Prostate gland (tissue), 2 donors: Measurements from ENCODE around the gene PSMB5. TPM values are rescaled to one million over a fixed set of nuclear protein-coding genes. Genes with fewer than 3 reads are reported as not detected.
A peak's percentile ranks its signal among the peaks of the same experiment; 100 is the strongest.

Experiments
- DNase-seq: peaks from one replicate; pipeline ENCODE4 v3.0.0-alpha.2; 2019; ENCODE audit warnings: low spot score
- H3K27ac ChIP-seq, 2 donors: fragments of 200-600 bp; sonication (generic); 2 replicates each; pipeline ENCODE4 v1.5.1; 2017 to 2019
- H3K27me3 ChIP-seq: fragments of 200-600 bp; sonication (generic); replicated peaks from 2 replicates; pipeline ENCODE4 v1.5.1; 2019; ENCODE audit not compliant: insufficient read depth
- H3K36me3 ChIP-seq, 2 donors: fragments of 200-600 bp; sonication (generic); 1 replicate in 1 of 2; 2 replicates in 1 of 2; pipeline versions ENCODE4 v1.5.1 to v1.8.1; 2017 to 2019
- H3K4me1 ChIP-seq: fragments of 200-600 bp; sonication (generic); replicated peaks from 2 replicates; pipeline ENCODE4 v1.5.1; 2019
- H3K4me3 ChIP-seq, 2 donors: fragments of 200-600 bp; sonication (generic); 2 replicates each; pipeline ENCODE4 v1.5.1; 2017 to 2019
- H3K9me3 ChIP-seq: fragments of 200-600 bp; sonication (generic); 2 replicates; pipeline ENCODE4 v1.5.1; 2017
- CTCF ChIP-seq, 4 experiments: fragments of 200-600 bp in 2 of 4; fragments of 450-650 bp in 2 of 4; sonication (generic) in 2 of 4; IDR thresholded peaks; 1 replicate in 3 of 4; 2 replicates in 1 of 4; pipeline ENCODE4 v1.5.1; 2016 to 2019; ENCODE audit warnings: antibody characterized with exemption in 4 of 4, mild to moderate bottlenecking in 2 of 4, moderate library complexity in 2 of 4
- POLR2A ChIP-seq: fragments of 450-650 bp; IDR thresholded peaks from one replicate; pipeline ENCODE4 v1.6.1; 2016; ENCODE audit warnings: antibody characterized with exemption, mild to moderate bottlenecking
- POLR2AphosphoS5 ChIP-seq: sonication (generic); formaldehyde crosslinking; IDR thresholded peaks from one replicate; pipeline ENCODE4 v1.6.1; 2017; ENCODE audit warnings: antibody characterized with exemption
- WGBS: methylation state at CpG from one replicate; pipeline ENCODE4 v1.1.5; 2018; 5-methylcytosine and 5-hydroxymethylcytosine counted together
- intact Hi-C: fragments of 100-400 bp; cut with DNase I; formaldehyde crosslinking; loops from one replicate; pipeline ENCODE4 v1.14.2; 2022
- total RNA-seq, 2 donors: library from RNA; depleted of rRNA; stranded (reverse); fragments of >200 nt; gene quantifications; one replicate each; pipeline ENCODE4 v1.1.0, GENCODE V29; 2016

The PSMB5 gene
- total RNA-seq, 2 donors from 2014 or later: 124 to 152 TPM

GRCh38 chr14:23009483-23009938 is 25.2 kb downstream of the PSMB5 start:
- intact Hi-C loops: no loop called here
- WGBS: 12% methylated on average over 8 of the region's 8 CpGs
- H3K27me3 ChIP-seq: no peaks in the 10 kb centered on the region
- H3K36me3 ChIP-seq: no peaks in the 10 kb centered on the region
- H3K9me3 ChIP-seq: no peaks in the 10 kb centered on the region
- H3K27ac ChIP-seq: peak overlapping the region; percentile 82 to 85
- no peak for TF ChIP-seq POLR2A
- TF ChIP-seq POLR2AphosphoS5: no peak
- no peak for TF ChIP-seq CTCF (IDR thresholded peaks at IDR 0.05)
- no peak for DNase-seq
- H3K4me3 ChIP-seq: peak overlapping the region; percentile 38 to 40
- H3K4me1 ChIP-seq: peaks cover 2% of the 10 kb centered on the region

- DNase-seq: no peak
- 6% methylated on average over 3 of the region's 3 CpGs for WGBS
Measured at GRCh38 chr14:23008831-23009230, 25.9 kb downstream of the PSMB5 start.

GRCh38 chr14:23006544-23007419 is 27.9 kb downstream of the PSMB5 start:
- peak; percentile 97 for DNase-seq
- H3K4me3 ChIP-seq: peak overlapping the region; percentile 50 to 62
- intact Hi-C loops: no loop called here
- no peaks in the 10 kb centered on the region for H3K36me3 ChIP-seq
- under 1% methylated on average over 62 of the region's 62 CpGs for WGBS
- no peaks in the 10 kb centered on the region for H3K27me3 ChIP-seq
- H3K27ac ChIP-seq: peak overlapping the region; percentile 92 to 93
- H3K9me3 ChIP-seq: no peaks in the 10 kb centered on the region
- TF ChIP-seq POLR2A: peak; percentile 91
- peak in 1 of 4 experiments; percentile 20 for TF ChIP-seq CTCF (IDR thresholded peaks at IDR 0.05)
- peak; percentile 98 for TF ChIP-seq POLR2AphosphoS5
- H3K4me1 ChIP-seq: peaks cover 2% of the 10 kb centered on the region

More at GRCh38 chr14:23008831-23009230, 25.9 kb downstream of the PSMB5 start:
- no peaks in the 10 kb centered on the region for H3K27me3 ChIP-seq
- H3K4me1 ChIP-seq: peaks cover 2% of the 10 kb centered on the region
- H3K36me3 ChIP-seq: no peaks in the 10 kb centered on the region
- H3K4me3 ChIP-seq: no peak overlapping the region
- intact Hi-C loops: no loop called here
- peak overlapping the region in 1 of 2 donors; percentile 82 for H3K27ac ChIP-seq
- no peaks in the 10 kb centered on the region for H3K9me3 ChIP-seq
- no peak for TF ChIP-seq POLR2AphosphoS5
- no peak for TF ChIP-seq POLR2A
- no peak for TF ChIP-seq CTCF (IDR thresholded peaks at IDR 0.05)

GRCh38 chr14:23006188-23006534 is 28.5 kb downstream of the PSMB5 start:
- no peak for TF ChIP-seq POLR2AphosphoS5
- no peak for TF ChIP-seq POLR2A
- TF ChIP-seq CTCF (IDR thresholded peaks at IDR 0.05): no peak
- Histone ChIP-seq H3K4me3 (peak overlapping the region; percentile 50 to 62), H3K9me3 (no peaks in the 10 kb centered on the region), H3K4me1 (peaks cover 2% of the 10 kb centered on the region), H3K36me3 (no peaks in the 10 kb centered on the region), H3K27me3 (no peaks in the 10 kb centered on the region), H3K27ac (peak overlapping the region; percentile 92 to 93)
- WGBS: 63% methylated on average over 5 of the region's 5 CpGs
- DNase-seq: no peak
- intact Hi-C loops: no loop called here
